AG04450 (cell line): Measurements from ENCODE around the gene CFAP45. TPM values are rescaled to one million over a fixed set of nuclear protein-coding genes. Genes with fewer than 3 reads are reported as not detected.

Source experiments
- CTCF ChIA-PET: fragments of 300-600, 350-600 bp; formaldehyde crosslinking; extraction: SDS; loops from one replicate; lab custom pipeline; 2022; ENCODE audit warnings: antibody characterized with exemption, inconsistent platforms; lab: Charles Lee
- POLR2A ChIA-PET: fragments of 350-600 bp; formaldehyde crosslinking; extraction: SDS; loops from one replicate; lab custom pipeline; 2021; ENCODE audit warnings: antibody characterized with exemption, inconsistent platforms; lab: Yijun Ruan, JAX
- DNase-seq: peaks from one replicate; pipeline ENCODE4 v3.0.0-alpha.2; 2011; ENCODE audit warnings: low read depth, low spot score
- H3K27ac ChIP-seq: one replicate; pipeline ENCODE4 v1.5.1; 2012; ENCODE audit warnings: low read depth, low read length, control low read depth
- H3K27me3 ChIP-seq: one replicate; pipeline ENCODE4 v1.6.0; 2012; ENCODE audit warnings: low read length; ENCODE audit not compliant: control insufficient read depth, insufficient read depth
- H3K4me3 ChIP-seq: 2 replicates; pipeline ENCODE4 v1.5.1; 2011; ENCODE audit warnings: mild to moderate bottlenecking, low read depth, low read length, control low read depth
- H3K9me3 ChIP-seq: 2 replicates; pipeline ENCODE4 v1.5.1; 2012; ENCODE audit warnings: low read length; ENCODE audit not compliant: control insufficient read depth, insufficient read depth
- CTCF ChIP-seq: IDR thresholded peaks from 2 replicates; pipeline ENCODE4 v1.5.1; 2011; ENCODE audit warnings: low read depth, low read length, control low read depth, inconsistent platforms
- polyA plus RNA-seq: library from polyadenylated mRNA; depleted of rRNA; stranded (reverse); fragments of >200 nt; gene quantifications from 2 replicates; pipeline ENCODE4 v1.2.3, GENCODE V29; 2011

Gene CFAP45
- polyA plus RNA-seq, 1 experiment = 0.29 TPM

- TF ChIP-seq CTCF = no peak
- no peak for DNase-seq
- ChIA-PET POLR2A (no interaction called here), CTCF (interaction anchor here (1.0 to 7.6 kb wide), 2 partner anchors 86 to 122 kb away, joined by 3 to 91 read pairs; no protein-coding TSS in a partner anchor)
- H3K4me3 ChIP-seq = no peak overlapping the region
- H3K27ac ChIP-seq = no peak overlapping the region
- H3K9me3 ChIP-seq = peaks cover 4% of the 10 kb centered on the region; the same call in 1 of the 2 replicates
- no peaks in the 10 kb centered on the region for H3K27me3 ChIP-seq
Observed at GRCh38 chr1:159921251-159921650, 21.3 kb upstream of the CFAP45 start.

GRCh38 chr1:159920651-159921050 is 20.7 kb upstream of the CFAP45 start:
- Histone ChIP-seq H3K4me3 (no peak overlapping the region), H3K27me3 (no peaks in the 10 kb centered on the region), H3K9me3 (peaks cover 4% of the 10 kb centered on the region; the same call in 1 of the 2 replicates), H3K27ac (no peak overlapping the region)
- DNase-seq = no peak
- ChIA-PET CTCF (interaction anchor here (1.0 to 7.6 kb wide), 4 partner anchors 13 to 122 kb away, joined by 3 to 91 read pairs (median 8); no protein-coding TSS in a partner anchor), POLR2A (no interaction called here)
- no peak for TF ChIP-seq CTCF

GRCh38 chr1:159920202-159920601 is 20.2 kb upstream of the CFAP45 start:
- no peaks in the 10 kb centered on the region for H3K27me3 ChIP-seq
- no peak for DNase-seq
- no peak for TF ChIP-seq CTCF
- no peak overlapping the region for H3K4me3 ChIP-seq
- H3K27ac ChIP-seq = peak overlapping the region; percentile 2
- ChIA-PET POLR2A (no interaction called here), CTCF (interaction anchor here (1.0 to 2.9 kb wide), 3 partner anchors 14 to 87 kb away, joined by 3 to 12 read pairs (median 3); no protein-coding TSS in a partner anchor)
- peaks cover 4% of the 10 kb centered on the region; the same call in 1 of the 2 replicates for H3K9me3 ChIP-seq

GRCh38 chr1:159919236-159919865 is 19.4 kb upstream of the CFAP45 start:
- no peak for DNase-seq
- no peak overlapping the region for H3K4me3 ChIP-seq
- no peaks in the 10 kb centered on the region for H3K27me3 ChIP-seq
- POLR2A ChIA-PET = no interaction called here
- no peaks in the 10 kb centered on the region for H3K9me3 ChIP-seq
- CTCF ChIA-PET = interaction anchor here (1.0 to 2.9 kb wide), 4 partner anchors 15 to 120 kb away, joined by 3 to 12 read pairs (median 4); no protein-coding TSS in a partner anchor
- no peak for TF ChIP-seq CTCF
- H3K27ac ChIP-seq = no peak overlapping the region
